HG02852 (cell line): ENCODE data around the gene ARHGEF7.

ENCODE experiments used
- ATAC-seq: cut with Tn5 transposase; IDR thresholded peaks from one replicate; pipeline ENCODE4 v1.9.1; 2021; ENCODE audit warnings: mild to moderate bottlenecking, moderate library complexity; ENCODE audit not compliant: unreplicated experiment

Gene ARHGEF7

GRCh38 chr13:111165241-111166010 lies 50.3 kb downstream of the ARHGEF7 start:
- ATAC-seq: peak; percentile 60

- ATAC-seq: peak; percentile 44
Measured at GRCh38 chr13:111166882-111167675, 52.0 kb downstream of the ARHGEF7 start.

GRCh38 chr13:111168107-111168506 lies 53.0 kb downstream of the ARHGEF7 start:
- no peak for ATAC-seq

DNA sequence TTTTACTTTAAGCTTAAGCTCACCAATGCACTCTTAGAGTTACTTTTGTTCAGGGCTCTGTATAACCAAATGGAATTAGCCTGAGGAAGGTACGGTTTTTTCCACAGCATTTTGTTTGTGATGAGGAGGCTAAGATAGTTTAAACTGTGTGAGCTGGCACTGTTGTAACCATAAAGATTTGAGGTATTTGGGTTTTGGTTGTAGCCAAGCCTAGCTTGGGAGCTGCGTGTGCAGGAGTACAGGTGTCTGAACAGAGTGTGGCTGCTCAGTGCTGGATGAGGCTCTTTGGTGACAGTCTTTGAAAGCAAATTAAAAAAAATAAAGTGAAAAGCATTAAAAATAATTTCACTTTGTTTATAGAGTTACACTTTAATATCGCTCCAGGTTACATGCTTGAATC lies 56.0 kb downstream of the ARHGEF7 start:
- no peak for ATAC-seq

GRCh38 chr13:111171629-111172028 lies 56.5 kb downstream of the ARHGEF7 start:
- ATAC-seq: no peak

DNA sequence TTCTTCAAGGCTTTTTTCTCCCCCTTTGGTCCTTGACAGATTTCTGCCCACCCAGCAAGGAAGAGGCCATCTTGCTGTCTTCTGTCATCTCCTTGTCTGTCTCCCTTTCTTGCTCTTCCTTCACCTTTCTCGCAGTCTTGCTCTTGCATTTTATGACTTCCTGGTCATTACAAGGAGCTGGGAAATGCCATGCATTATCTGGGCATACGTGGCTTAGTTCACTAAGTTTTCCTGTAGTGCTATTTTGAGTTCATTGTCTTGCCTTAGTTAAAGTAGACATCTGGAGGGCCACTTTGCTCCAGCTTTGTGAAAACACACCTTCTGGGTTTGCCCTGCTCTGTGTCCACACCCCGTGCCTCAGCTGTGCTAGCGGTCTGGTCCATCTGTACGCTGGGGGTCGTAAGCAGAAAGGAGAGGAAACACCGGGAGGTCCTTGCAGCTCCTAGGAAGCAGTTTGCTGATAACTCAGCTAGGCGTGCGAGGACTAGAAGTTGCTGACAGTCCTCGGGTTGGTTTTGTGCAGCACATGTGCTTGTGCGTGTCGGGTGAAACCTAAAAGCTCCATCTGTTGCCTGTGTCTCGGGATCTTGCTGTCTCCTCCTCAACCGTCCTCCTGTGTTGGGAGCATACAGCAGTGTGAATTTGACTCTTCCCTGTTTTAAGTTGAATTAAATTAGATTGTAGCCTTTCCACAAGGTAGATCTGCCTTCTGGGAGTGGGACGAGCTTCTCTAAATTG lies 59.4 kb downstream of the ARHGEF7 start:
- ATAC-seq: no peak

DNA sequence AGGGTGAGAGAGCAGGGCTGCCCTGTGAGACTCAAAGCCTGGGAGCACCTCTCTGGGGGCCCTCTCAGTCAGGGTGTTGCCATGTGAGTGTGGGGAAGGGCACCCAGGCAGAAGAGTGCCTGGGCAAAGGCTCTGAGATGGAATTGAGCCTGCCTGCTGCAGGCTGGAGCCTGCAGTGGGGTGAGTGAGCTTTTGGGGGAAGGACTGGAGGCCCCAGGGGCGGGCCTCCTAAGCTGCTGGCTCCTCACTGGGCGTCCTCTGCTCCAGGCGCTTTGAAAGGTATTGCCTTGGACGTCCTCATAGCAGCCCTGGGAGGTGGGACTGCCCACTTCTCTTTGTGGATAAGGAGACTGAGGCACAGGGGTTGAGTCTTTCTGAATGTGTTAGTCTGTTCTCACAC lies 60.3 kb downstream of the ARHGEF7 start:
- ATAC-seq: no peak

DNA sequence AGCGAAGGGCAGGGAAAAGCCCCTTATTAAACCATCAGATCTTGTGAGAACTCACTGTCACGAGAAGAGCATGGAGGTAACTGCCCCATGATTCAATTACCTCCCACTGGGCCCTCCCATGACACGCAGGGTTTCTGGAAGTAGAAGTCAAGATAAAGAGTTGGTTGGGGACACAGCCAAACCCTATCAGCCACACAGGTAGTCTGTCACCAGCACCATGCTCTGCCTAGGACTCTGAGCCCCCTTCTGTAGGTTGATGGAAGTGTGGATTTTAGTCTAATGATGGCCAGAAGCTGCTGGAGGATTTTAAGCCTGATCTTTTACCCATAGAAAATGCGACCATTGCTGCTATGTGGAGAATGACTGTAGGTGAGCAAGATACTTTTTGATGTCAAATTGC lies 60.8 kb downstream of the ARHGEF7 start:
- ATAC-seq: no peak

DNA sequence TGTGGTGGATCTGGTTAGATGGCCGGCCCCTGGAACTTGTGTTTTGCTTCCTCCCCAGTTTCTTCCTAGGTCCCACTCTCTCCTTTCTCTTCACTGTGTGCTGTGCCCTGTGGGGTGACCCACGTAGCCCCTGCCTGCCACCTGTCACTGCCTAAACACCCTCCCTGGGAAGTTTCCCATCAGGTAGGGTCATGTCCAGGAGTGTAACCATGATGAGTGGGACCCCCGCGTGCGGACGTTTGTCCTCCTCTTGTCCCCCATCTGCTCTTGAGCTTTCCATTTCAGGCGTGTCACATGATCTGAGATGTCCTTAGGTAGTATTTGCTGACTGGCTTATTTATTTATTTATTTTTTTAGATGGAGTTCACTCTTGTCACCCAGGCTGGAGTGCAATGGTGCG lies 61.3 kb downstream of the ARHGEF7 start:
- no peak for ATAC-seq

- ATAC-seq: no peak
Measured at GRCh38 chr13:111177081-111177711, 62.1 kb downstream of the ARHGEF7 start.

DNA sequence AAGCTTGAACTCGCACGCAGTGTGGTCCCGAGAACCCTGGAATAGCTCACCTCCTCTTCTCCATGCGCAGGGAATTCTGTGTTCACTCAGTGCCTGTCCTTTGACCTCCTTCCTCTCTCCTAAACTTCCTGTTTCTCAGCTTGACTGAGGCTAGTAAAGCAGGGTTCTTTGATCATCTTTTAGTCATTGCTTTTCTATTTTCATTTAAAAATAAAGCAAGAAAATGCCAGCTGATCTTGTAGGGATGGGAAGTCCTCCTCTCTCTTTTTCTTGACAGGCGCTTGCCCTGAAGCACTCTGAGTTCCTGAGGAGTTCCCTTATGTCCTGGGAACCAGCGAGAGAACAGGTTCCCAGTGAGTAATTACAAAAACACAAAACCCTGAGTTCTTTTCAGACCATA lies 62.8 kb downstream of the ARHGEF7 start:
- ATAC-seq: no peak

GRCh38 chr13:111178402-111178801 lies 63.3 kb downstream of the ARHGEF7 start:
- ATAC-seq: no peak

GRCh38 chr13:111179908-111180760 lies 65.0 kb downstream of the ARHGEF7 start:
- no peak for ATAC-seq

- ATAC-seq: no peak
Measured at GRCh38 chr13:111181977-111182376, 66.9 kb downstream of the ARHGEF7 start.

DNA sequence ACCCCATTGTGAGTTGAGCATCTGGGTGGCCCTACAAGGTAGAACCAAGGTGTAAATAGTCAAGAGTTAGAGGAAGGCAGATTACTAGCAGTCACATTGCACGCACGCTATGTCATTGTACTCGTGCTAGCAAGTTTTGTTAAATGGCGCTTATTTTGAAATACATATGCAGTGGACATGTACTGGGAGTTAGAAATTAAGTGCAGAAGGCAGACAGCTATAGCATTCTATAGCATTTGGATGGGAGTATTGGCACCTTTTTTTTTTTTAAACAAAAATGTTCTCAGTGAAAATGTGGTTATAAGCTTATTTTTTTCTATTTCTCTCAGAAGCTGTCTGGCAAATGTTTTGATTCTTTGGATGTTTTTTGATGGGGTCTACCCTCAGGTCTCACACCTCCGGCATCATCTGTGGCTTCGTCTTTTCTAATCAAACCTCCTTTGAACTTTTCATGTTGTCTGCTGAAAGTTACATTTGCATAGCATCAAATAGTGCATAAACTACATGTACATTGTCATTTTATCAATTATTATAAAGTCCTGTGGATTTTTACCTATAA lies 68.1 kb downstream of the ARHGEF7 start:
- no peak for ATAC-seq

GRCh38 chr13:111183959-111184358 lies 68.8 kb downstream of the ARHGEF7 start:
- no peak for ATAC-seq

DNA sequence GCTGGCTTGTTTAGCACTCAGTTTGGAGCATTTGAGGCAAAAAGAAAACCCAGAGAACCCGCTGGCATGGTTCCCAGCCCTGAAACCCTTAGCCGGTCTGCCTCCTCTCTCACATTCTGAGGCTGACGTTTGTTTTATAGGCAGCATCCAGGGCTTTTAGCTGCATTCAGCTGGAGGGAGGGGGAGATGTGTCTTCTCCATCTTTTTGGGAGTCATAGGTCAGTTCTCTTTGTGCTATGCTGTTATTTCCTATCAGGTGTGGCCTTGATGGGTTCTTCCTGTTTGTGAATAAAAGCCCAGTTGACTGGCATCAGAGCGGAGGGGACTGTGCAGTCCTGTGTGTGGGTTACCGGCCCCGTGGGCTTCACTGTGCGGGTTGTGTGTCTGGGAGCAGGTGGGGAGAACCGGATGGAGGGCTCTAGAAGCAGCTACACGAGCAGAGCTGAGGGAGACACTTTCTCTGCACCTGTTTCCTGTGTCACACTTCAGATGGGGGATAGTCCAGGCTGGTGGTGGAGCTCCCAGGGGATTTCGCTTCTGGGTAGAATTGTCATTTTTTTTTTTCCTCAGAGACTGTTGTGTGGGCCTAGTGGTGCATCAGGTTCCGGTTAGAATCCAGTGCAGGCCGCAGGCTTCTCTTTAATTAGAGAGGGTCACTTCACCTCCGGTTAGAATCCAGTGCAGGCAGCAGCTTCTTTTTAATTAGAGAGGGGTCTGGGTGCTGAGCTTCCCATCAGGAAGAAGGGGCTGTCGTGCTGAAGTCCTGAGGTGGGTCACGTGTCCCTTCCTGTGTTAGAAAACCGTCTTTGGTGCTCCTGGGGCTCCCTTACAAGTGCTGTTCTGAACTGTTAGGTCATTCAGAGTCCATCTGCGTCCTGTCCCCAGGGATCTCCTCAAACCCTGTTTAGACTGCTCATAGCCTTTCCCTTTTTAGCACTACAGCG lies 69.6 kb downstream of the ARHGEF7 start:
- peak; percentile 81 for ATAC-seq

- ATAC-seq: no peak
Measured at GRCh38 chr13:111186305-111186935, 71.3 kb downstream of the ARHGEF7 start.
